Heart left ventricle (tissue), 16 donors: Measurements from ENCODE around the gene ZNF610. TPM values are rescaled to one million over a fixed set of nuclear protein-coding genes. Genes with fewer than 3 reads are reported as not detected.

Experiments
- ATAC-seq, 4 donors: fragments of 200-7000 bp; cut with Tn5 transposase; one replicate each; pipeline ENCODE4 v1.9.1; 2020 to 2022; ENCODE audit warnings: moderate library complexity in 4 of 4, mild to moderate bottlenecking in 3 of 4, moderate number of reproducible peaks in 1 of 4
- DNase-seq, 5 donors: peaks; one replicate each; pipeline ENCODE4 v3.0.0-alpha.2; 2020
- H3K27ac ChIP-seq, 12 donors: fragments of 200-600 bp; sonication (generic) in 4 of 12; one replicate each; pipeline versions ENCODE4 v1.5.0 to v1.8.0; 2016 to 2022; ENCODE audit warnings: mild to moderate bottlenecking in 2 of 12
- H3K27me3 ChIP-seq, 9 donors: fragments of 200-600 bp; sonication (generic) in 2 of 9; one replicate each; pipeline versions ENCODE4 v1.5.1 to v1.8.0; 2016 to 2022; ENCODE audit warnings: mild to moderate bottlenecking in 3 of 9
- H3K36me3 ChIP-seq, 9 donors: fragments of 200-600 bp; sonication (generic) in 2 of 9; one replicate each; pipeline versions ENCODE4 v1.5.0 to v1.8.0; 2018 to 2022; ENCODE audit warnings: mild to moderate bottlenecking in 2 of 9
- H3K4me1 ChIP-seq, 12 donors: fragments of 200-600 bp; sonication (generic) in 4 of 12; one replicate each; pipeline versions ENCODE4 v1.5.0 to v1.8.0; 2016 to 2022; ENCODE audit warnings: mild to moderate bottlenecking in 3 of 12
- H3K4me3 ChIP-seq, 12 donors: fragments of 200-600 bp; sonication (generic) in 4 of 12; one replicate each; pipeline versions ENCODE4 v1.5.0 to v1.8.0; 2017 to 2022; ENCODE audit warnings: mild to moderate bottlenecking in 9 of 12, moderate library complexity in 4 of 12
- H3K9me3 ChIP-seq, 12 donors: fragments of 200-600 bp; sonication (generic) in 4 of 12; one replicate each; pipeline versions ENCODE4 v1.5.0 to v1.8.0; 2016 to 2022; ENCODE audit warnings: mild to moderate bottlenecking in 1 of 12
- CTCF ChIP-seq, 12 donors: fragments of 200-600 bp; sonication (generic) in 4 of 12; IDR thresholded peaks; one replicate each; pipeline versions ENCODE4 v1.5.0 to v1.8.0; 2018 to 2022; ENCODE audit warnings: antibody characterized with exemption in 12 of 12, mild to moderate bottlenecking in 5 of 12
- POLR2A ChIP-seq, 2 donors: fragments of 450-650 bp; IDR thresholded peaks; one replicate each; pipeline ENCODE4 v1.6.1; 2017; ENCODE audit warnings: antibody characterized with exemption in 2 of 2, mild to moderate bottlenecking in 2 of 2, moderate library complexity in 2 of 2
- WGBS, 4 donors: extraction: QIAGEN DNeasy Blood & Tissue Kit in 2 of 4; methylation state at CpG; one replicate each; pipeline versions ENCODE4 v1.1.5 to v1.1.7; 2013 to 2018; 5-methylcytosine and 5-hydroxymethylcytosine counted together
- intact Hi-C, 10 donors: fragments of 100-400 bp; cut with DNase I; formaldehyde crosslinking; loops; one replicate each; pipeline versions ENCODE4 v1.11.1 to v1.14.2; 2022
- polyA plus RNA-seq, 2 donors: library from polyadenylated mRNA; stranded (reverse); fragments of 200-250 nt; gene quantifications; one replicate each; pipeline ENCODE4 v1.2.3, GENCODE V29; 2013
- total RNA-seq, 9 donors: library from RNA; depleted of rRNA in 2 of 9; stranded (reverse); fragments of >200 nt in 2 of 9; fragmentation: NEBNext Ultra II Directional in 3 of 9; extraction: Animal tissue kit (Norgen Biotek cat#: 25700) in 3 of 9; gene quantifications; one replicate each; pipeline versions ENCODE4 v1.1.0 to v1.2.4, GENCODE V29; 2016 to 2023
- donor health status: ischemic (EF 13 %, LVEDD 7.1; RV severe dilation, severe dysfunction).
- donor health status: healthy with polysubstance abuse.
- donor health status: DM: no; HTN: yes; CAD: no.
- donor health status: DM: no; HTN: no; CAD: no.
- donor health status: ischemic (EF 25% LVEDD 6.9; RV normal size, moderate dysfunction).
- donor health status: ischemic (EF 25% LVEDD 5.7; RV mildly dilated, moderate dysfunction).
- donor health status: healthy.
- donor health status: DM: yes; HTN: yes; CAD: no.
- donor health status: ischemic (EF 35%, LVEDD 5.7; RV mildly dilated, moderate dysfunction).
- donor health status: nonischemic (EF 11% LVEDD 7.7; RV severe dilation, severe dysfunction).
- donor health status: DM: yes; HTN: yes; CAD: no.
- donor health status: PGD.
- donor health status: ischemic (EF 29% LVEDD 5.4; RV normal size, mild dysfunction).
- donor health status: nonischemic (EF 23%, LVEDD 6.1; RV moderate dilation, normal function).

The ZNF610 gene
- total and polyA plus RNA-seq, 11 donors, result 2.4 to 8.2 (median 3.2) TPM

DNA sequence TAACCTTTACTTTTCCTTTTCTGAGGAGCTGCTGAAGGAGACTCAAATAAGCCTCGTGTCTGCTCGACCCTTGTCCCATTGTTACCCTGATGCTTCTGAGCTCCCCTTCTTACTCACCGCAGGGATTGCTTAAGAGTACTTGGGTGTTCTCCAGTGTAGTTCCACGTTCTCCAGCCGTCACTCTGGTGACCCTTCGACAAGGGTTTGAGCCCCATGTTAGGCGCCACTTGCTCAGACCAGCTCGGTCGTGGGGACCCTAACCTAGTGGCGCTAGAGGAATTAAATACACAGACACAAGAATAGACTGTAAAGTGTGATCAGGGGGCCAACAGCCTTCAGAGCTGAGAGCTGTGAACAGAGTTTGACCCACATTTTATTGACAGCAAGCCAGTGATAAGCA is 28.8 kb upstream of the ZNF610 start:
- no peak overlapping the region for H3K4me3 ChIP-seq
- ATAC-seq (no peak), DNase-seq (no peak)
- peaks cover 7 to 96% (median 83%) of the 10 kb centered on the region in 12 donors for H3K9me3 ChIP-seq
- no peaks in the 10 kb centered on the region for H3K27me3 ChIP-seq
- no peaks in the 10 kb centered on the region for H3K4me1 ChIP-seq
- H3K36me3 ChIP-seq, result peaks cover 3 to 100% (median 68%) of the 10 kb centered on the region in 9 donors
- TF ChIP-seq CTCF (IDR thresholded peaks at IDR 0.05), result no peak
- no peak for TF ChIP-seq POLR2A (IDR thresholded peaks at IDR 0.05)
- intact Hi-C loops, result no loop called here
- H3K27ac ChIP-seq, result no peak overlapping the region
- 97 to 98% (median 97%) methylated on average over 10 of the region's 10 CpGs for WGBS, 4 donors

GRCh38 chr19:52322429-52322828 is 13.6 kb upstream of the ZNF610 start:
- TF ChIP-seq POLR2A (IDR thresholded peaks at IDR 0.05) (no peak), CTCF (IDR thresholded peaks at IDR 0.05) (no peak)
- Histone ChIP-seq H3K27me3 (no peaks in the 10 kb centered on the region), H3K4me1 (no peaks in the 10 kb centered on the region), H3K9me3 (peaks cover 0 to 100% (median 99%) of the 10 kb centered on the region in 12 donors), H3K36me3 (peaks cover 21 to 70% (median 54%) of the 10 kb centered on the region in 9 donors), H3K27ac (no peak overlapping the region), H3K4me3 (no peak overlapping the region)
- WGBS, 4 donors, result 93 to 99% (median 97%) methylated on average over 6 of the region's 6 CpGs
- DNase-seq (no peak), ATAC-seq (no peak)
- intact Hi-C loops, result no loop called here

- H3K36me3 ChIP-seq, result no peaks in the 10 kb centered on the region
- H3K27ac ChIP-seq, result no peak overlapping the region
- intact Hi-C loops, result loop anchor here in 1 of 10 donors (5.0 kb wide), 1 partner anchor 34 kb away; the partner anchor contains the start of gene ZNF480
- DNase-seq (no peak), ATAC-seq (no peak)
- WGBS, 4 donors, result 85 to 94% (median 90%) methylated on average over 10 of the region's 10 CpGs
- H3K27me3 ChIP-seq, result no peaks in the 10 kb centered on the region
- H3K4me3 ChIP-seq, result no peak overlapping the region
- TF ChIP-seq POLR2A (IDR thresholded peaks at IDR 0.05), result no peak
- H3K9me3 ChIP-seq, result peaks cover 0 to 89% (median 64%) of the 10 kb centered on the region in 12 donors
- peaks cover 0 to 7% (median 1%) of the 10 kb centered on the region in 12 donors for H3K4me1 ChIP-seq
Observed at GRCh38 chr19:52331757-52332156, 4.3 kb upstream of the ZNF610 start.

DNA sequence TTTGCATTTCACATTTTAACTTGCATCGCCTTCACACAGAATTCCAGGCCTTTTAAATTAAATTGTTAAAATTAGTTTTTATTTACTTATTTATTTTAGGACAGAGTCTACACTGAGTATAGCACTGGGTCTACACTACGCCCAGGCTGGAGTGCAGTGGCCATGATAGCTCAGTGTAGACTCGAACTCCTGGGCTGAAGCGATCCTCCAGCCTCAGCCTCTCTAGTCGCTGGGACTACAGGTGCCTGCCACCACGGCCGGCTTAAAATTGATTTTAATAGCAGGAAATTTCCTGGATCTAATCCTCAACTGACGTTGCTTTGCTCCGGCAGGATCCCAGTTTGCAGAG is 301 bp upstream of the ZNF610 start:
- intact Hi-C loops, result loop anchor here in 2 of 10 donors (5.0 kb wide), 1 partner anchor 38 kb away; the partner anchor contains the start of gene ZNF480 (in 2 of the 2)
- TF ChIP-seq CTCF (IDR thresholded peaks at IDR 0.05) (no peak), POLR2A (IDR thresholded peaks at IDR 0.05) (no peak)
- peak; percentile 31 to 47 (median 44) for ATAC-seq
- no peak for DNase-seq
- Histone ChIP-seq H3K27ac (peak overlapping the region in 11 of 12 donors; percentile 54 to 89 (median 77)), H3K36me3 (no peaks in the 10 kb centered on the region), H3K27me3 (no peaks in the 10 kb centered on the region), H3K4me1 (peaks cover 0 to 19% (median 7%) of the 10 kb centered on the region in 12 donors), H3K9me3 (peaks cover 0 to 51% (median 32%) of the 10 kb centered on the region in 12 donors), H3K4me3 (peak overlapping the region; percentile 57 to 98 (median 81))
- WGBS, 4 donors, result 48 to 55% (median 49%) methylated on average over 7 to 9 of the region's 9 CpGs
